ENCODE data around the gene PPP1R15B.

DNA sequence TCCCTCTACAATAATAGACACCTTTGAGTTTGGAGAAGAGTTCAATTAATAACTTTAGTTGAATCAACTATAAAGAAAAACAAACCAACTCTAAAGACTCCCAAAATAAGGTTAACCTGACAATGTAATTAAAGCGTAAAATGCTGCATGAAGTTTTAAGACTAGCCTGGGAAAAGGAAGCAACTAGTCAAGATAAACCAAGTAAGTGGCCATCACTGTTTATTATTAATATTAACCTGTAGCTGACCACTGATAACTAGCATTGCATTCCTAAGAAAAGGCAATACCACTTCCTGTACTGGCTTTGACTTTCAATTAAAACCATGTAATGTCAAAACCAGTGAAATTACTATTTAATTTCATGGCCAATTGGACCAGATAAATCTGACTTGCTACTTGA, 3.0 kb downstream of the PPP1R15B start:
- TF ChIP-seq ZNF274 (IDR thresholded peaks at IDR 0.05; ENCODE audit: low read depth, low read length), result no peak
- TF ChIP-seq SUZ12 (IDR thresholded peaks at IDR 0.05; ENCODE audit: extremely low read depth, insufficient read depth, insufficient read length), result no peak

Measured in NT2/D1 (cell line).